Measurements from ENCODE around the gene ADARB1.
"Not testable (repeated sequence)": the region's sequence is repeated elsewhere in the genome, so short reads cannot be mapped to it uniquely, and the experiment has no call there.

The ADARB1 gene

DNA sequence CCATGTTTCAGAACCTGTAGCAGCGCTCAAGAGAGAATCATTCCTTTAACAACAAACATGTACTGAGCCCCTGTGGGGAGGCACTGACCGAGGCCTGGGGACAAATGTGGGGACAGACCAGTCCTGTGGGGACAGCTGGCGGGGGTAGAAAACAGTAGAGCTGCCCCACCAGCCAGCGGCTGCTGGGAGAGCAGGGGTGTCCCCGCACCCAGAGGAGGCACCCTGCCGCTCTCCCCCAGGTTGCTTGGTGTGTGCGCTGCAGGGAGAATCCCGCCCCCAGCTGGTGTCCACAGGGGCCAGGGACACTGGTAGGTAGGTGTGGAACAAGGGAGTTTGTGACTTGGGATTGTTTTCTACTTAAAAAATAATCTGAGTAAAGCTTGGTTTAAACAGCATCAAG, 62.1 kb downstream of the ADARB1 start:
- DNase-seq (ENCODE audit: low spot score): no peak

DNA sequence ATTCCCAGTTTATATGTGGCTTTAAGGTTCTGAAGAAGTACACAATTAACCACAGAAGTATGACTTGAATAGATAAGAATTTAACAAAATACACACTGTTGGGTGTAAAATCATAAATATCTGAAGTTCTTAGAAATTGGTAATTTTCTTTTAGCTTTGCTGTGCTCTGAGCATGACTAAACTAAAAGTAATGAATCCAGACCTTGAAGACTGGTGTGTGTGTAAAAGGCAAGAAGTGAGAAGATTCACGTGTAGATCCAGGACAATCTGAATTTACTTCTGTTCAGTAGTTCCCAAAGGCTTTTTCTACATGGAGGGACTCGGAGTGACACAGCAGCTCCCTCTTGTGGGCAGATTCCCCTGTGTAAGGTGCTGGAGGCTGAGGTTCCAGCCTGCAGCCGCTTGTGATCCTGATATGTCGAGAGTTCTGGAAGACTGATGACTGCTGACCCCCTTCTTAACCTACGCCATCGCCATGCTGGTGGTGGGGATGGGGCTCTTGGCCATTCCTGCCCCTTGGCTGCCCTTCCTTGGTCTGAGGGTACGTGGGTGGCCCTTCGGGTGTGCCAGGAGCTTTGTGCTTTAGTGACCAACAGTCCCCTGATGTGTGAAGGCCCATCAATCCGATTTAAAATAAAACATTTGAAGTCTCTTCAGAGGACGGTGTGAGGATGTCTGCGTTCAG, 62.7 kb downstream of the ADARB1 start:
- DNase-seq (ENCODE audit: low spot score): peak; percentile 82

DNA sequence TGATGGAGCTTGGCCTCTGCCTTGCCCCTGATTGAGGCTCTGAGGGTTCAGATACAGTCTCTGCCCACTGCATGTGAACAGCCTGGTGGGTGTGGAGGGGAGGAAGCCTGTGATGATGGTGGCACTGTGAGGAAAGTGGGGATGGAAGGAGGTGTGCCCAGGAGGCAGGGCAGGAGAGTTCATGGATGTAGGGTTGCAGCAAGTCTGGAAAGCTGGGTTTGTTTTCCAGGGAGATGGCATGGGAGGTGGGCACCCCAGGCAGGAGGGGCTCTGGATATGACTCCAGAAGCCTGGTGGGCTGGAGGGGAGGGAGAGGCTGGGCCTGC, 63.2 kb downstream of the ADARB1 start:
- no peak for DNase-seq (ENCODE audit: low spot score)

DNA sequence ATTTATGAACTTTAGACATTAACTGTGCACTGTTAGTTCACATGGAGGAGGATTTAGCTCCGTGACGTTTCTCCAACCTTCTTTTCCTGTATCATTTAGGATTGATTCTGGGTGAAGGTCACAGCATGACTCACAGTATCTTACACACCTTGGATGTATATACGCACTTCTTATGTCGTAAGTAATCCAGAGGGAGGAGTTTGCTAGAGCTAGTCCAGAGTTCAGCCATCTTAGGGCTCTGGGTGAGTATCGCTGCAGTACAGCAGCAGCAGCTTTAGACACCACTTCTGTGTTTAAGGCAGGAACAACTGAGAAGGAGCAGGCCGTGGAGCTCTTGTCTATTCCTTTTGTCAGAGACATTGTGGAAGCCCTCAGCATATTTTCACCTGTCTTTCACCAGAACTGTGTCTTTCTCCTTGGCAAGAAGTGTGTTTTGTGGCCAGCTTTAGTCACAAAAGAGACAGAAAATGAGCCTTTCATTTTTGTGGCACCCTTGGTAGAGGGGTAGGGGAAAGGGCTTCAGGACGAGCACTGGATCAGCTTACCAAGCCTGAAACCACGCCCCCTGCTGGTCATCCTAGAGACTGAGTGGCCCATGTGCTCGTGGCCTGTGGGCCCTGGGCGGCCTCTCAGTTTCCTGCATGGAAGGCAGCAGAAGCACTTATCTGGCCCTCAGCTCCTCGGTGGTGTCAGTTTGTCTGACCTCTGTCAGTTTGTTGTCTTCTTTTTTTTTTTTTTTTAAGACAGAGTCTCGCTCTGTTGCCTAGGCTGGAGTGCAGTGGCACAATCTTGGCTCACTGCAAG, 64.0 kb downstream of the ADARB1 start:
- DNase-seq (ENCODE audit: low spot score): peak; percentile 47

DNA sequence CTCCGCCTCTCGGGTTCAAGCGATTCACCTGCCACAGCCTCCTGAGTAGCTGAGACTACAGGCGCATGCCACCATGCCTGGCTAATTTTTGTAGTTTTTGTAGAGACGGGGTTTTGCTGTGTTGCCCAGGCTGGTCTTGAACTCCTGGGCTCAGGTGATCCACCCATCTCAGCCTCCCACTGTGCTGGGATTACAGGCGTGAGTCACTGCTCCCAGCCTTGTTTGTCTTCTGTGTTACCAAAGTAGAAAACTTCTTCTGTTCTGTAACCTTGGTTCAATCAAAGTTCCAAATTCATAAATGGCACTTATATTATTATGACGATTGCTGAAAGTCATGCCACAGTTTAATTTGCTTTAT, 64.6 kb downstream of the ADARB1 start:
- DNase-seq (ENCODE audit: low spot score): not testable (repeated sequence)

DNA sequence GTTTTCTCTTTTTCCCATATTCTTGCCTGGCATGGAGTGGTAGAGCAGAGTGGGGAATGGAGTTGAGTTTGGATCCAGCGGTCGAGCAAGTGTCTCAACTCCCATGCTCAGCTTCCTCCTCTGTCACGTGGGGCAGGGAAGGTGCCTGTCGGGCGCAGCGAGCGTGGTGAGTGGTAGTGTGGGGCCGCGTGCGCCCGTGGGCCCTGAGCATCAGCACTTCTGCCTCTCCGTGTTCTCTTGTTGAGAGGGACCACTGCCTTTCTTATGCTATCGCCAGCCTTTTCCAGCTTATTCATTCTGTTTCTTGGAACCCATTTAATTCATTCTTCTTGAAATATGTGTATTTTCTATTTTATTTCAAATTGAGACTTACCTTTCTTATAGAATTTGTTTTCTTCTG, 65.1 kb downstream of the ADARB1 start:
- no peak for DNase-seq (ENCODE audit: low spot score)

DNA sequence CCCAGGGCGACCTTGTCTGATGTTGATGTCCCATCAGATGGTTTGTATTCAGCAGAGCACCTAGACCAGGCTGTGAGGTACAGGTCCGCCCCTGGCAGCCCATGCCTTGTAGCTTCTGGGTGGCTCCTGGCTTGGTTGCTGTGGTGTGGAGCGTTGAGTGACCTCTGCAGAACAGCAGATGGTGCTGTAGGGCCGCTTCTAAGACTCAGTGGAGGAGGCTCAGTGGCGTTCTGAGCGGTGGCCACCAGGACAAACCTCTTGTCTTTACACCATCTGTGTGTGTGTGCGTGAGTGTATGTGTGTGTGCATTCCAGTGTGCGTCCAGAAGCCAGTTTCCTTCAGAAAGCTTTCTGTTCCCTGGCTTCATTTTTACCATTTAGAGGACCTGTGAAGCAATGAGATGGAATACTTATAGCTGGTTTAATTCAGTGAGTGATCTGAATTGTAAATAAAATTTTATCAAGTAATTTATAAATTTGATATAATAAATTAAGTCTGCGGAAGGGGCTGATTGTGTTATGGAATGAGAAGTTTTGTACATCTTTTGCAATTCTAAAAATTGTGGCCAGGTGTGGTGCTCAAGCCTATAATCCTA, 66.1 kb downstream of the ADARB1 start:
- peak; percentile 87 for DNase-seq (ENCODE audit: low spot score)

DNA sequence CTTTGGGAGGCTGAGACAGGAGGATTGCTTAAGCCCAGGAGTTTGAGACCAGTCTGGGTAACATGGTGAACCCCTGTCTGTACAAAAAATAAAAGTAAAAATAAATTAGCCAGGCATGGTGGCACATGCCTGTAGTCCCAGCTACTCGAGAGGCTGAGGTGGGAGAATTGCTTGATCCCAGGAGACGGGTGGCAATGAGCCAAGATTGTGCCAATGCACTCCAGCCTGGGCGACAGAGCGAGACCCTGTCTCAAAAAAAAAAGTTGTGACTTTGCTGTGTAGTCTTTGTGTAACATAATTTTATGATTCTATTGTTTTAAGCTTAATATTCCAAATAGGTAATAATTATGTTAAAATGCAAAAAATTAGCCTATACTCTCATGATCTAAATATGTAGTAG, 66.6 kb downstream of the ADARB1 start:
- not testable (repeated sequence) for DNase-seq (ENCODE audit: low spot score)

DNA sequence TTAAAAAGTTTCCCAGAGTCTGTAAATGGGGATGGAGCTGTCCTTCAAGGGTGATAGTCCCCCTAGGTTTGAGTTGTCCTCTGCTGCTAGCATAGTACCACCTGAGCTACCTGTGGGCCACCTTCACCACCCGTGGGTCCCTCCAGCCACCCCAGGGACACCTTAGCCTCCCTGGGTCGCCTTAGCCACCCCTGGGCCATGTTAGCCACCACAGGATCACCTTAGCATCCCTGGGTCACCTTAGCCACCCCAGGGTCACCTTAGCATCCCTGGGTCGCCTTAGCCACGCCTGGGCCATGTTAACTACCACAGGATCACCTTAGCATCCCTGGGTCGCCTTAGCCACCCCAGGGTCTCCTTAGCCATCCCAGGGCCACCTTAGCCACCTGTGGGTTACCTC, 67.1 kb downstream of the ADARB1 start:
- DNase-seq (ENCODE audit: low spot score): no peak

DNA sequence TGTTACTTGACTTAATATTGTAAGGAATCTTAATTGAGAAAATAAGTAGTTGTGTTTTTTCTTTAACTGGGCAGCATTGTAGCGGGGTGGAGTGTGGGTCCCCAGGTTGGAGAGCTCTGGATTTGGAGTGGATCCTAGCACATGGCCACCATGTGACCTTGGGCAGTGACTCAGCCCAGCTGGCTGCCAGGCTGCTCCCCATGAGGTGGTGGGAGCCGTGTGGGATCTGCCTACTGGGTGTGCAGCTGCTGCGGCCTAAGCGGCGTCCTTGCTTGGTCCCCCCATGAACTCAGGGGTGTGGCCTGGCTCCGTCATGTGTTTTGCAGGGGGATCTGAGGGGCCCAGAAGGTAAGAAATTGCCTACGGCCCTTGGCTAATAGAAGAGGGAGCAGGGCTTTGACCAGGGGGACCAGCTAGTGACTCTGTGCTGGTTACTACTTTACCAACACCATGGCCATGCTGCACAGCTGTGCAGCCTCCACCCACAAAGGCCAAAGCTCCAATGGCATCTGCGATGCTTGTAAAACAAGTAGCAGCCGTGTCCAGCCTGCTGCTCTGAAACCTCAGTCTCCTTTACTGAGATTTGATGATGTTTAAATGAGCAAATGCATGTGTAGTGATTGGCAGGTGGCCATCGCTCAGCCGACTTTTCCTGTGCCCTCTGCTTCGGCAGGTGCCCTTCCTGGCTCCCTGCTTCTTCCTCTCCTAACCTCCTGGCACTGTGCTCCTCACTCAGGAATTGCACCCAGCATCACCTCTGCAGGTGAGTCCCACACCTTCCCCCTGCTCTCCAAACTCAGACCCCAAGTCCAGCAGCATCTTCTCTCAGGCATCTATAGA, 68.3 kb downstream of the ADARB1 start:
- peak; percentile 77 for DNase-seq (ENCODE audit: low spot score)

DNA sequence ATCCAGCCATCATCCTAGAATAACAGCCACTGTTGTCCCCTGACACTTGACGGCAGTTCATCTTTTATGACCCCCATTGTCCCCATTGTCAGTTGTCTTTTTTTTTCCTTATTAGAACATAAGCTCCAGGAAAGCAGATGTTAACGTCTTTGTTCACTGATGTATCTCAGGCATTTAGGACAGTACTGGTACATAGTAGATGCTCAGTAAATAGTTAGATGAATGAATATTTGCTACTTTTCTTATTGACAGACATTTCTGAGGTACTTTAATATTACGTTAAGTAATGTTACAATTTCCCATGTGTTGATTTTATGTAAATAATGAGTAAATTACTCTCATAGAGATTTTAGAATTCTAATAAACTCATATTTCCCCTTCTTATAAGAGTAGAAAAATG, 69.5 kb downstream of the ADARB1 start:
- DNase-seq (ENCODE audit: low spot score): no peak

DNA sequence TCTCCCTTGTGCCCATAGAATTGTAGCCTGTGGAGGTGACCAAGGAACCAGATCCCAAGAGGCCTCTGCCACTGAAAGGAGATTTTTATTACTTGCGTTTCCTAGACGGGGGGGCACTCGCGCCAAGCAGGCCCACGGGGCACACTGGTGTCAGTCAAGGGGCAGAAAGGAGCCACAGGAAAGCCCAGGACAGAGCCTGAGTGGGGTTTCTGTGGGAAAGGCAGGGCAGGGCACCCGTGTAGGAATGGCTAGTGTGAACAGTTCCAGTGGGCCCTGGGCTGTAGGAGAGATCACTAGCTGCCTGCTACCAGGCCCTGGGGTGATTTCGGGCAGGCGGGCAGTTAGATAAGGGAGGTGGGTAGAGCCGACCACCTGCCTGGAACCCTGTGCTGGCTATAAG, 70.8 kb downstream of the ADARB1 start:
- no peak for DNase-seq (ENCODE audit: low spot score)

DNA sequence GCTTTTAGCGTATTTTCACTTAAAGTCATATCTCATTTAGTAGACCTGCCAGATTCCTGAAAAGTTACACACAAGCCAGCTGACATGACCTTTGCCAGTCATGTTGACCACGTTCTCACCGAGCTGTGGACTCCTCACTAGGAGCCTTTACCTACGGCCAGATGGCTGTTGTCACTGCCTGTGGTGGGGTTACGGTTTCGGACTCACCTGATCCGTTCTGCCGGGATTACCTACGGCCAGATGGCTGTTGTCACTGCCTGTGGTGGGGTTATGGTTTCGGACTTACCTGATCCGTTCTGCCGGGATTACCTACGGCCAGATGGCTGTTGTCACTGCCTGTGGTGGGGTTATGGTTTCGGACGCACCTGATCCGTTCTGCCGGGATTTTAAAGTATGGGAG, 71.5 kb downstream of the ADARB1 start:
- not testable (repeated sequence) for DNase-seq (ENCODE audit: low spot score)

DNA sequence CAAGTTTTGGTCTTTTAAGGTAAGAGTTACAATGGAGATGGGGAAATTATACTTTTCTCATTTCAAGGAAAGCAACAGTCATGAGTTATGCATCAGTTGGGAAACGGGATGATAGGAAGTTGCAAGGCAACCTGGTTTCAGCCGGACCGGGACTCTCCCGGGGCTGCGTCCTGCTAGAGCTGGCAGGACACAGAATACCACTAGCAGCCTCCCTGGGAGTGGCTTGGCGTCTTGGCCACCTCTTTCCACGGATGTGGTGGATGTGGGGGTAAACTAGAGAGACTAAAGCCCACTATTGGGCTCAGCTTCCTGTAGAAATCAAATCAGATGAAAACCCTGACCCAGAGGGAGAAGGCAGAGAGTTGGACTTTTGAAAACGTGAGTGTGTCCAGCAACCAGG, 71.9 kb downstream of the ADARB1 start:
- DNase-seq (ENCODE audit: low spot score): no peak

DNA sequence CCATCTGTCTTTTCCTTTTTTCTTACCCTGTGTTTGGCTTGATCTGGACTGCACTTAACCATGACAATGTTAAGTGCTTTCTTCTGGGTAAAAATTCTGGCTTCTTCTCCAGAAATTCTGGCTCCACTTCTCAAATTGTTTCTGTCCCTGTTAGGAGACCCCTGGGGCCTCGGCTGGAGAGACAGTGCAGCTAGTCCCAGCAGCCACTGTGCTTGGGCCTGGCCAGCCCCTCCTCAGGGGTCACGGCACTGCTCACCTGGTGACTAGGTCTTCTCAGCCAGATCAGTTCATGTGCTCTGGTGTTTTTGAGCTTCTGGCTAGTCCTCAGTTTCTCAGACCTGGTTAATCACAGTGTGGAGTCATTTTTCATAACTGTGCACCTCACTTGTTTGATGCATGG, 72.4 kb downstream of the ADARB1 start:
- DNase-seq (ENCODE audit: low spot score): no peak

DNA sequence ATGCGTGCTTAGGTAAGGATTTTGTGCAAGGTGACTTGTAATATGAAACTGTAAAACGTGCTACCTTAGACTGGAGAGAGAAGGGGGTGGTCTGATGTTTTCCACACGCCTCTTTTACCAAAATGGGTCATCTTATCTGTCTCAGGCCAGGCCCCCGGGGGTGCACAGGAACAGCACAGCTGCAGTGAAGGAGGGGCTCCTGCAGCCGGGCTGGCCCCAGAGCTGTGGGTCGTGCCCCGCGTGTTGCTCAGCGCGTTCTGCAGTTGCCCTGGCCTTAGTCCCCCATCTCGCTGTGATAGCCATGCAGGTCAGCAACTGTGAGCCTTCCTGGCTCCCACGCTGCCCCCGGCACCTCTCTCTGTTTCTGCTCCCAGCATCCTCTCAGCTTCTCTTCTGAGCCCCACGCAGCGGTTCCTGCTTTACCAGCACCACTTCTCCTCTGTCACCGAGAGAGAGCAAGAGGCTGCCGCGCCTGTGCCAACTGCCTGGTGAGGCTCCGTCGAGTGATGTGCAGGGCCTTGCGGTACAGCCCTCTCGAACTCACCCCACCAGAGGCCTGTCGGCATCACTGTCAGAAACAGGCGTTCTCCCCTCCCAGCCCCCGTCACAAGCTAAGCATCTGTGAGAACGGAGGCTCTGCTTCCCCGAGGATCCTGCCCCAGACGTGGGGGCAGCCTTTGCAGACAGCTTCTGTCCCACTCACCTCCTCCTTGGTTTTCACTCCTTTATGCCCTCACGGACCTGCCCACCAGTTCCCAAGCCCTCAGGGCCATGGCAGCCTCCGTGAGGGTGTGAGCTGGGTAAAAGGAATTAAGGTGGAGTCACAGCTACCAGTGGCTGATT, 73.3 kb downstream of the ADARB1 start:
- no peak for DNase-seq (ENCODE audit: low spot score)

DNA sequence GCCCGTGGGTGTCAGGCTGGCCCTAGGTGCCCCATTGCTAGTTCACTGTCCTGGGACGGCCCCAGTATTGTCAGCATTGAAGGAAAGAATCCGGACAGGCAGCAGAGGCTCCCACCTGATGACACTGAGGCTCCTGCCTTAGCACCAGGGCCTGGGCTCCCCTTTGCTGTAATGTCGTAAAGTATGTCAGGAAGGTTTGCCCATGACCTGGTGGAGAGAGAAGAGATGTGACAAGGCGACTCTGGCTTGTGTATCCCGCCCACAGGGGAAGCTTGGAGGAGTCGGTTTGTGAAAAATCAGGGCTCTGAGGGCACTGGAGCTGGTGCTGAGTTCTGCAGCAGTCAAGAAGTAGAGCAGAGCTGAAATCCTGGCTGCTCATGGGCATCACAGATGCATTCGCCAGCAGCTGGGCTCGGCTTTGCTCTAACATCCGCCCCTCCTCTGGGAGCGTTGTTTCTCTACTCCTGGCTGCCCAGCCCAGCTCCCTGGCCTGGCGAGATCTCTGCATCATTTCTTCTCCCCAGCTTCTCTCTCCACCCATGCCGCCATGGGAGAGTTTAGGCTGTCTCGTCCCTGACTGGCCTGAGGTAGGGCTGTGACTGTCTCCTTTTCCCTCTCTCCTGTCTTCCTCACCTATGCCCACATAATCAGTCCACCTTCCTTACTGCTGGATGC, 74.1 kb downstream of the ADARB1 start:
- DNase-seq (ENCODE audit: low spot score): no peak

DNA sequence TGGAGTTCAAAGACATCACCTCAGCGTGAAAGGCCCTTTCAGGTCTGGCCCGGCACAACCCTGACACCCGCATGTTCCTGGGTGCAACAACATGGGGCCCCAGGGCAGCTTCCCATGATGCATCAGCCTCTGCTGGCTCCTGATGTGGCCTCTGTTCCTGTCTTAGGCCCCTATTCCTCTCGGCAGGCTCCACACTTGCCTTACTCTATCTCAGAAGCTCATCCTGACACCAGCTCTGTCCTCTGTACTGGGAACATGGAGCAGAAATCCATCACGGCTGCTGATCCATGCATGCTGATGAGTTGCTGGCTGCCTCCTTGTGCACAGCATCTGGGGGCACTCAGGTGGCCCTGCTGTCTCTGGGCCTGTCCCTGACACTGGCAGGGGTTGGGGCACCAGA, 74.6 kb downstream of the ADARB1 start:
- no peak for DNase-seq (ENCODE audit: low spot score)

DNA sequence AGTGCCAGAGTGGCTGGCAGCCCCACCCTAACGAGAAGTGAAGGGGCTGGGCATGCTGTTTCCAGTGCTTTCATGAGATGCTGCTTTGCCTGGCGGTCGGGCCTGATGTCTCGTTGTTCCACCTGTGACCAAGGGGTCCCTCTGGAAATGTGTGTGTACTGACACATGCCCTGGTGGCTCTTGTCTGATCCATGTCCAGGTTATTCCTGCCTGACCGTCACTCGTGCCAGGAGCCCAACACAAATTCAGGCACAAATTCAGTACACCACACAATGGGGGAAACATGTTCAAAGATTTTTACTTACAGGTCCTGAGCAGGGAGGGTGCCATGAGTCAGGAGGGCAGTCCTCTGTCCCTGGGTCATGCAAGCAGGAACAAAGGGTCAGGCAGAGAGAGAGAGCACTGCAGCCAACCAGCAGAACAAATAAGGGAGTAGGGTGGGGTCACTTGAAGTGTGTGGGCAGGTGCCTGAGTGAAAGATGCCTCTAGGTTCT, 76.3 kb downstream of the ADARB1 start:
- DNase-seq (ENCODE audit: low spot score): no peak

DNA sequence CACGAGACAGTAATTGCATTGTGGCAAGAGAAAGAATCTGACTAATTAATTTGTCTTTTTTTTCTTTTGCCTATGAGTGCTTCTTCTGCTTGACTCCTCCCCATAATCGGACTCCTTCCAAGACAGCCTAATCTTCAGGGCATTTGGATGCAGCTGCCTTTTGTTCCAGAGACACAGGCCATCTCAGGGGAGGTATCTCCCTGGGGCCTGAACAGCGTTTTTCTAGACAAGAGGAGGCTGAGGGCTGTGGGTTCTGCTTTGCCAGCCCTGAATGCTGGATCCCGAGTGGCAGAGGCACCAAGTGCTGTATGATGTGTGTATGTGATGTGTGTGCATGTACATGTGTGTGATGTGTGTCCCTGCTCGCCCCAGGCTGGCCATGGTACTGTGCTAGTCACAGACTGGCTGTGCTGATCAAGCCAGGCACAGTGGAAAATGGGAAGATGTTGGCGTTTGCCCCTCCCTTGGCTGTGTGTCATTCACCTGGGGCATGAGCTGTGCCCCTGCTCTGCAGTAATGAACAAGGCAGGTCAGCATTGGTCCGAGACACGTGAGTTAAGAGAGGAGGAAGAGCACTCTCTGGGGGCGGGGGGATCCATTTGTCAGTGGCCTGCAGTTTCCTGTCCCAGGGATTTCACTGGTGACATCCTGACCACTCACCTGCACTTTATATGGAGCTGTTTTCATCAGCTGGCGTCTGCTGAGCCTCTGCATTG, 77.2 kb downstream of the ADARB1 start:
- no peak for DNase-seq (ENCODE audit: low spot score)

Data from AG08395 (cell line).